GM19099 (cell line): ENCODE results near the gene TAF15.

ENCODE experiments used
- POLR2A ChIP-seq: IDR thresholded peaks from 3 replicates; pipeline ENCODE4 v1.6.1; 2011; ENCODE audit warnings: low read depth; ENCODE audit not compliant: insufficient read length; ENCODE audit errors: extremely low read depth

Gene TAF15

GRCh38 chr17:35775583-35775982, 33.7 kb upstream of the TAF15 start:
- TF ChIP-seq POLR2A: no peak

DNA sequence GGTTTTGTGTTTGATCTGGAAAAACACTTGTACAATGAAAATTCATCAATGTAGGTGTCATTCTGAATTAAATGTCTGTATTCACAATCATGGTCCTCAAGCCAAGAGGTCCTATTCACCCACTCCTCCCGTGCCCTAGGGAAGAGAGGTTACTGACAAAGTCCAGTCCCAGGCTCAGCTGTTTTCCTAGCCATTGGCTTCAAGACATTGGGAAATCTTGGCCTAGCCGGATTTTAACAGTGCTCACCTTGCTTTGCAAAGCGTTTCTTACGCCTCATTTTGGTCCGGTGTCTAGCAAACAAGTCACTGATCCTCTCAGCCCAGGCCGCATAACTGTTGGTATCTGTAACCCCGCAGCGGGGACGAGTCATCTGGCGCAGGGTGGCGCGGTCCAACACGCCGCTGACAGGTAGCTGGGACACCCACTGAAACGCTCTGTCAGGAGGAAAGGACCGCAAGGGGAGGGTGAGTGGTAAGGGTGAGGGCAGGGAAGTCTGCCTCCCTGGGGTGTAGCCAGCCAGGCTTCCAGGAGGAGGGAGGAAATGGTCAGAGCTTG, 30.6 kb upstream of the TAF15 start:
- no peak for TF ChIP-seq POLR2A

DNA sequence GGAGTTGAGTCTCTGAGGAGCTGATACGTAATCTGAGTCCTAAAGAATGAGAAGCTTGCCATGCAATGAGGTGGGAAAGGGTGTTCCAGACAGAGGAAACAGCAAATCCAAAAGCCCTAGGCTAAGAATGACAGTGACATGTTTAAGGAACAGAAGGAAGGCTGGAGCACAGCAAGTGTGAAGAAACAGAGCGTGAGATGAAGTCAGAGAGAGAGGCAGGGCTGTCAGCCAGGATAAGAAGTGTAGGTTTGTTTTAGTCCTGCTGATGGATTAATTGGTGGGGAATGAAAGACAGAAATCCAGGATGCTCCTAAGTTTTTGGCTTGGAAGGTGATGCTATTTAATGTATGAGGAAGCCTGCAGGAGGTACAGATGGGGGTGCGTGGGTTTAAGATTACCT, 28.3 kb upstream of the TAF15 start:
- TF ChIP-seq POLR2A: no peak

DNA sequence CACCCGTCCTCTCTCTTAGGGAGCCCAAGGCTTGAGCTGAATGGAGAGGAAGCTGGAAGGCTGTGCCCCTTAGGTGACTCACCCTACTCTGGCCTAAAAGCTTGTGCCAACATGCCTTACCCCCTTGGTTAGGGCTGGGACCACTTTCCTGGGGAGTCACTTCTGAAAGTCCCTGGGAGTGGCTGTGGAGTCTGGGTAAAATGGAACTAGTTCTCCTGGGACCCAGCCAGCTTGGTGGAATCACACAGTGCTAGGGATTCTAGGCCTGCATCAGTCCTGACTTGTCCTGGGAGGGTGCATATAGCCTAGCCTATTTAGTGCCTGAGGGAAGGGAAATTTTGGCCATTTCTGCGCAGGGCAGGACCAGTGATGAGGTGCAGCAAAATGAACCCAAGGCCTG, 24.4 kb upstream of the TAF15 start:
- TF ChIP-seq POLR2A: no peak

- TF ChIP-seq POLR2A: no peak
Observed at GRCh38 chr17:35786941-35787432, 22.3 kb upstream of the TAF15 start.

- no peak for TF ChIP-seq POLR2A
Observed at GRCh38 chr17:35788477-35789368, 20.6 kb upstream of the TAF15 start.

DNA sequence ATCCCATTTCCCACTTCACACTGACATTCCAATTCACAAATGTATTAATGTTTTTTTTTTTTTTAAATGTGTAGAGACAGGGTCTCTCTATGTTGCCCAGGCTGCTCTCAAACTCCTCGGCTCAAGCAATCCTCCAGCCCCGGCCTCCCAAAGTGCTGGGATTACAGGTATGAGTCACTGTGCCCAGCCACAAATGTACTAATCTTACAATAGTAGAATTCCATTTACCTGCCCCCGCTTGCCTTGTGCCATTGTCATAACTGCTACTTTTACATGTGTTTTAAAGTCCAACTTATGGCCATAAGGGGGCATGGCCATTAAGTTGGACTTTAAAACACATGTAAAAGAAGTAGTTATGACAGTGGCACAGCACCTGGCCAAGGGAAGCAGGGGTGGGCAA, 18.4 kb upstream of the TAF15 start:
- TF ChIP-seq POLR2A: no peak

DNA sequence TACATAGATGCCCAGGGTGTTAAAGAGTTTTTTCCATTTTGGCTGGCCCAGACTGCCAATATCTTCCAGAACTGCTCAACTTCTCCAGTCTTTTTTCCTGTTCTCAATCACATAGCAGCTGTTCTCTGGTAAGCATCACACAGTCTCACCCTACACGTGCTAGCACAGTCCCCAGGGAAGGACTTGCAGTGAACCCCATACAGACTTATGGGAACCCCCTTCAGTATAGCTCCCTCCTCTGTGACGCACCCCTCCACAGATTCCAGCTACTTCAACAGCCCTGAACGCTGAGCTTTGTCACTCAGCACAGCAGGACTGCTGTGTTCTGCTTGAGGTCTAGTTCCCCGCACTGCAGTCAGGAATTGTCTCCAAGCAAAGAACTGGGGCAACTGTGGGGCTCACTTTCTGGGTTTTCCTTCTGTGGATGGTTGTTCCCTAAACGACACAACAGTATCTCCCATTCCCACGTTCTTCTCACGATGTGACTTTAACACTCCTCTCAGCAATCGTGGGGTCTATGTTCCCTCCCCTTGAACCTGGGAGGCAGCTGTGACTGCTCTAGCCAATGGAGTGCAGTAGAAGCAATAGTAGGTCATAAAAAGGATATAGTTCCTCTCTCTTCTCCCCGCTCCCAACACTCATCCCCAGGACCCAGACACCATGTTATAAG, 17.5 kb upstream of the TAF15 start:
- TF ChIP-seq POLR2A: no peak

DNA sequence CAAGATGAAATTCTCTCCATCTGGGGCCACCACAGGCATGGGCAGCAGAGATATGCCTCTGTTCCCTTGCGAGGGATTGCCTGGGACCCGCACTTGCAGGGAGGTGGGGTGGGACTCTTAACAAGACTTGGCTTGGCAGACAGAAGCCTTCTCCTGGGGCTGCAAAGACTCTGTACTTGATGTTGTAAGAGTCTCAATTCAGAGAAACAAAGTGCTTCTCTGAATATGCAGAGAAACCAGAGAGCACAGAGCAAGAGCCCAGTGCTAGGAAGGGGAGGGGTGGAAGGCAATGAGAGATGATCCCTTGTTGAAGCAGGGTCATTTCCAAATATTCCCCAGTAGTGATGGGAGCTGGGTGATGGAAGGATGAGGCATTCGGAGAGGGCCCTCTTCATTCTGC, 16.0 kb upstream of the TAF15 start:
- no peak for TF ChIP-seq POLR2A

GRCh38 chr17:35795007-35795870, 14.0 kb upstream of the TAF15 start, which contains the start of gene MMP28:
MMP28 (minus strand) TSS chr17:35795641; CDS start chr17:35795377, 264 bp downstream.
- no peak for TF ChIP-seq POLR2A

- no peak for TF ChIP-seq POLR2A
Observed at GRCh38 chr17:35795871-35796265, 13.4 kb upstream of the TAF15 start.

GRCh38 chr17:35796942-35797341, 12.3 kb upstream of the TAF15 start:
- no peak for TF ChIP-seq POLR2A

- no peak for TF ChIP-seq POLR2A
Observed at GRCh38 chr17:35797370-35797769, 11.9 kb upstream of the TAF15 start.

DNA sequence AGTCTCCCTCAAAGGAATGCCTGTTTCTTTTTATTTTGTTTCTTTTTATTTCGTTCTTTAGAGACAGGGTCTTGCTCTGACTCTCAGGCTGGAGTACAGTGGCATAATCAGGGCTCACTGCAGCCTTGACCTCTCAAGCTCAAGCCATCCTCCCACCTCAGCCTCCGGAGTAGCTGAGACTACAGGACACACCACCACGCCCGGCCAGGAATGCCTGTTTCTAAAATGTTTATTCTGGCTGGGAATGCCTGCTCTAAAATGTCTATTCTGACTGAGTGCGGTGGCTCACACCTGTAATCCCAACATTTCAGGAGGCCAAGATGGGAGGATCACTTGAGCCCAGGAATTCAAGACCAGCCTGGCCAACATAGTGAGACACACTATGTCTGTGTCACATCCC, 11.4 kb upstream of the TAF15 start:
- TF ChIP-seq POLR2A: no peak

DNA sequence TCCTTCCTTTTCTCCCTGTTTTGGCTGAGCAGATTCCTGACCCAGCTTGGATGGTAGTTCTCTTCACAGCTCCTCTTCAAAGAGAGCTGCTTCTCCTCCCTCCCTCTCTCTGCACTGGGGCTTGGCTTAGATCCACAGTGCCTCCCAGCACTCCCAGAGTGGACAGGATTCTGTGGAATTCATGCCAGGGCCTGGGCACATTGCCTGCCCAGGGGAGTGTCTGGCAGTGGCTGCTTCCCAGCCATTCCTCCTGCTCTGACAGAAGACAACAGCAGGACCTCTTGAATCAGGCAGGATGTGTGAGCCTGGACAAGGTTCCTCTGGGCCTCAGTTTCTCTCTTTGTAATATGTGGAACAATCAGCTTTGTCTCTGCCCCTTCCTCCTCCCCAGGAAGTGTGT, 9.3 kb upstream of the TAF15 start:
- TF ChIP-seq POLR2A: no peak

- TF ChIP-seq POLR2A: no peak
Observed at GRCh38 chr17:35801583-35802224, 7.6 kb upstream of the TAF15 start.
